ENCODE data around the gene ENDOV. TPM values are rescaled to one million over a fixed set of nuclear protein-coding genes. Genes with fewer than 3 reads are reported as not detected.

The ENDOV gene
- total and polyA plus RNA-seq, 4 donors, result 5.7 to 11.9 (median 8.3) TPM

- Histone ChIP-seq H3K4me1 (ENCODE audit: control insufficient read depth in 4 of 4, insufficient read depth in 4 of 4, low read length in 3 of 4) (no peaks in the 10 kb centered on the region), H3K9me3 (ENCODE audit: control insufficient read depth in 4 of 4, low read length in 3 of 4) (no peaks in the 10 kb centered on the region), H3K36me3 (ENCODE audit: control insufficient read depth in 4 of 4, insufficient read depth in 3 of 4, low read depth in 1 of 4, low read length in 3 of 4) (no peaks in the 10 kb centered on the region), H3K27ac (ENCODE audit: low read depth in 1 of 2, low read length in 2 of 2) (no peak overlapping the region), H3K27me3 (ENCODE audit: control insufficient read depth in 4 of 4, insufficient read depth in 4 of 4, low read length in 3 of 4) (peaks cover 0 to 18% (median under 1%) of the 10 kb centered on the region in 4 donors), H3K9ac (ENCODE audit: low read depth in 1 of 2, low read length in 2 of 2) (no peak overlapping the region), H3K4me3 (ENCODE audit: low read depth in 1 of 3, low read length in 3 of 3) (no peak overlapping the region)
- WGBS, result 71% methylated on average over 15 of the region's 15 CpGs
- TF ChIP-seq MAX (IDR thresholded peaks at IDR 0.05), result no peak
- no peak for TF ChIP-seq ATF3 (IDR thresholded peaks at IDR 0.05)
- no peak for TF ChIP-seq RXRA (IDR thresholded peaks at IDR 0.05)
- no peak for TF ChIP-seq TAF1 (conservative IDR thresholded peaks at IDR 0.05)
- DNase-seq (ENCODE audit: low spot score), result no peak
Observed at GRCh38 chr17:80466188-80466705, 51.3 kb downstream of the ENDOV start.

- TF ChIP-seq REST (IDR thresholded peaks at IDR 0.05) (peak; percentile 34), EGR1 (IDR thresholded peaks at IDR 0.05; ENCODE audit: low read depth in 2 of 2) (no peak)
- H3K4me1 ChIP-seq (ENCODE audit: control insufficient read depth in 4 of 4, insufficient read depth in 4 of 4, low read length in 3 of 4), result no peaks in the 10 kb centered on the region
- H3K36me3 ChIP-seq (ENCODE audit: control insufficient read depth in 4 of 4, insufficient read depth in 3 of 4, low read depth in 1 of 4, low read length in 3 of 4), result no peaks in the 10 kb centered on the region
- no peak overlapping the region for H3K9ac ChIP-seq (ENCODE audit: low read depth in 1 of 2, low read length in 2 of 2)
- H3K27me3 ChIP-seq (ENCODE audit: control insufficient read depth in 4 of 4, insufficient read depth in 4 of 4, low read length in 3 of 4), result peaks cover 0 to 21% (median 2%) of the 10 kb centered on the region in 4 donors
- 13% methylated on average over 16 of the region's 16 CpGs for WGBS
- H3K27ac ChIP-seq (ENCODE audit: low read depth in 1 of 2, low read length in 2 of 2), result no peak overlapping the region
- no peak overlapping the region for H3K4me3 ChIP-seq (ENCODE audit: low read depth in 1 of 3, low read length in 3 of 3)
- DNase-seq (ENCODE audit: low spot score), result no peak
- no peaks in the 10 kb centered on the region for H3K9me3 ChIP-seq (ENCODE audit: control insufficient read depth in 4 of 4, low read length in 3 of 4)
Observed at GRCh38 chr17:80468242-80468641, 53.3 kb downstream of the ENDOV start.

- Histone ChIP-seq H3K4me3 (ENCODE audit: low read depth in 1 of 3, low read length in 3 of 3) (no peak overlapping the region), H3K4me1 (ENCODE audit: control insufficient read depth in 4 of 4, insufficient read depth in 4 of 4, low read length in 3 of 4) (no peaks in the 10 kb centered on the region), H3K36me3 (ENCODE audit: control insufficient read depth in 4 of 4, insufficient read depth in 3 of 4, low read depth in 1 of 4, low read length in 3 of 4) (no peaks in the 10 kb centered on the region), H3K9me3 (ENCODE audit: control insufficient read depth in 4 of 4, low read length in 3 of 4) (no peaks in the 10 kb centered on the region), H3K9ac (ENCODE audit: low read depth in 1 of 2, low read length in 2 of 2) (no peak overlapping the region), H3K27me3 (ENCODE audit: control insufficient read depth in 4 of 4, insufficient read depth in 4 of 4, low read length in 3 of 4) (peaks cover 0 to 21% (median 3%) of the 10 kb centered on the region in 4 donors), H3K27ac (ENCODE audit: low read depth in 1 of 2, low read length in 2 of 2) (no peak overlapping the region)
- WGBS, result 72% methylated on average over 28 of the region's 28 CpGs
- DNase-seq (ENCODE audit: low spot score), result no peak
- TF ChIP-seq JUND (IDR thresholded peaks at IDR 0.05), result no peak
Observed at GRCh38 chr17:80468781-80469493, 54.0 kb downstream of the ENDOV start.

GRCh38 chr17:80469667-80470066, 54.7 kb downstream of the ENDOV start:
- no peak overlapping the region for H3K27ac ChIP-seq (ENCODE audit: low read depth in 1 of 2, low read length in 2 of 2)
- no peak for TF ChIP-seq RXRA (IDR thresholded peaks at IDR 0.05)
- TF ChIP-seq MAX (IDR thresholded peaks at IDR 0.05), result no peak
- no peak for DNase-seq (ENCODE audit: low spot score)
- no peaks in the 10 kb centered on the region for H3K36me3 ChIP-seq (ENCODE audit: control insufficient read depth in 4 of 4, insufficient read depth in 3 of 4, low read depth in 1 of 4, low read length in 3 of 4)
- peaks cover 0 to 21% (median 3%) of the 10 kb centered on the region in 4 donors for H3K27me3 ChIP-seq (ENCODE audit: control insufficient read depth in 4 of 4, insufficient read depth in 4 of 4, low read length in 3 of 4)
- no peak overlapping the region for H3K4me3 ChIP-seq (ENCODE audit: low read depth in 1 of 3, low read length in 3 of 3)
- no peak overlapping the region for H3K9ac ChIP-seq (ENCODE audit: low read depth in 1 of 2, low read length in 2 of 2)
- H3K4me1 ChIP-seq (ENCODE audit: control insufficient read depth in 4 of 4, insufficient read depth in 4 of 4, low read length in 3 of 4), result no peaks in the 10 kb centered on the region
- 77% methylated on average over 11 of the region's 11 CpGs for WGBS
- no peaks in the 10 kb centered on the region for H3K9me3 ChIP-seq (ENCODE audit: control insufficient read depth in 4 of 4, low read length in 3 of 4)

All from liver (tissue), 9 donors.